DND-41 (cell line): ENCODE data around the gene PACRG.

ENCODE experiments used
- ATAC-seq: fragments of 200-7000 bp; cut with Tn5 transposase; 3 replicates; pipeline ENCODE4 v1.9.1; 2021; ENCODE audit warnings: low read depth; ENCODE audit not compliant: insufficient read depth
- DNase-seq: peaks from one replicate; pipeline ENCODE4 v3.0.0-alpha.2; 2020
- H2AFZ ChIP-seq: 2 replicates; pipeline ENCODE4 v1.6.0; 2012; ENCODE audit warnings: low read depth, low read length
- H3K27ac ChIP-seq: 2 replicates; pipeline ENCODE4 v1.5.1; 2012; ENCODE audit warnings: low read length, inconsistent platforms
- H3K27me3 ChIP-seq: fragments of 200-600 bp; sonication (generic); 2 replicates; pipeline ENCODE4 v1.6.0; 2012; ENCODE audit warnings: low read length, mild to moderate bottlenecking, inconsistent platforms; ENCODE audit not compliant: insufficient read depth, poor library complexity
- H3K36me3 ChIP-seq: 2 replicates; pipeline ENCODE4 v1.5.1; 2012; ENCODE audit warnings: low read length, inconsistent platforms; ENCODE audit not compliant: insufficient read depth
- H3K4me1 ChIP-seq: 2 replicates; pipeline ENCODE4 v1.5.1; 2012; ENCODE audit warnings: mild to moderate bottlenecking, low read length; ENCODE audit not compliant: insufficient read depth
- H3K4me2 ChIP-seq: 2 replicates; pipeline ENCODE4 v1.6.0; 2012; ENCODE audit warnings: mild to moderate bottlenecking, moderate library complexity, low read length, inconsistent platforms; ENCODE audit not compliant: insufficient read depth
- H3K4me3 ChIP-seq, 2 experiments: fragments of 200-600 bp in 1 of 2; shearing (Covaris generic) in 1 of 2; 2 replicates each; pipeline ENCODE4 v1.5.1; 2012 to 2016; ENCODE audit warnings: inconsistent platforms in 2 of 2, low read length in 2 of 2, mild to moderate bottlenecking in 2 of 2, low read depth in 1 of 2, moderate library complexity in 1 of 2
- H3K79me2 ChIP-seq: 2 replicates; pipeline ENCODE4 v1.6.0; 2012; ENCODE audit warnings: low read length, inconsistent platforms; ENCODE audit not compliant: insufficient read depth
- H3K9ac ChIP-seq: 2 replicates; pipeline ENCODE4 v1.6.0; 2012; ENCODE audit warnings: low read depth, mild to moderate bottlenecking, inconsistent platforms, low read length, moderate library complexity
- H3K9me3 ChIP-seq: 2 replicates; pipeline ENCODE4 v1.5.1; 2012; ENCODE audit warnings: low read length, moderate library complexity, mild to moderate bottlenecking, inconsistent platforms; ENCODE audit not compliant: insufficient read depth, severe bottlenecking
- H4K20me1 ChIP-seq: 2 replicates; pipeline ENCODE4 v1.6.0; 2012; ENCODE audit warnings: low read length; ENCODE audit not compliant: insufficient read depth
- CTCF ChIP-seq: IDR thresholded peaks from 2 replicates; pipeline ENCODE4 v1.5.1; 2012; ENCODE audit warnings: borderline replicate concordance, low read length, moderate library complexity, mild to moderate bottlenecking; ENCODE audit not compliant: poor library complexity, severe bottlenecking; ENCODE audit errors: extremely low read depth
- EZH2 ChIP-seq: IDR thresholded peaks from 3 replicates; pipeline ENCODE4 v1.6.1; 2012; ENCODE audit warnings: borderline replicate concordance, low read depth, mild to moderate bottlenecking, moderate library complexity, low read length, inconsistent platforms; ENCODE audit not compliant: severe bottlenecking

The PACRG gene

GRCh38 chr6:162904069-162904663 lies 176.4 kb downstream of the PACRG start:
- ATAC-seq = no peak
- peaks cover 3% of the 10 kb centered on the region for H3K9me3 ChIP-seq
- H3K9ac ChIP-seq = no peak overlapping the region
- no peaks in the 10 kb centered on the region for H3K36me3 ChIP-seq
- no peak overlapping the region for H3K4me2 ChIP-seq
- TF ChIP-seq CTCF (no peak), EZH2 (no peak)
- H4K20me1 ChIP-seq = no peaks in the 10 kb centered on the region
- no peaks in the 10 kb centered on the region for H3K27me3 ChIP-seq
- no peak overlapping the region for H3K4me3 ChIP-seq
- no peak for DNase-seq
- no peaks in the 10 kb centered on the region for H3K79me2 ChIP-seq
- H3K4me1 ChIP-seq = no peaks in the 10 kb centered on the region
- H2AFZ ChIP-seq = no peak overlapping the region
- H3K27ac ChIP-seq = no peak overlapping the region

GRCh38 chr6:162906479-162906878 lies 178.7 kb downstream of the PACRG start:
- Histone ChIP-seq H3K9ac (no peak overlapping the region), H2AFZ (no peak overlapping the region), H3K79me2 (no peaks in the 10 kb centered on the region), H3K4me1 (no peaks in the 10 kb centered on the region), H3K36me3 (no peaks in the 10 kb centered on the region), H3K4me2 (no peak overlapping the region), H3K27ac (no peak overlapping the region), H3K9me3 (peaks cover 3% of the 10 kb centered on the region), H3K4me3 (no peak overlapping the region), H3K27me3 (no peaks in the 10 kb centered on the region), H4K20me1 (no peaks in the 10 kb centered on the region)
- ATAC-seq (no peak), DNase-seq (no peak)
- TF ChIP-seq EZH2 (no peak), CTCF (no peak)

GRCh38 chr6:162907876-162908481 lies 180.2 kb downstream of the PACRG start:
- DNase-seq = no peak
- ATAC-seq = no peak

More at GRCh38 chr6:162907876-162908481, 180.2 kb downstream of the PACRG start:
- H3K4me3 ChIP-seq = no peak overlapping the region
- no peaks in the 10 kb centered on the region for H3K79me2 ChIP-seq
- no peak overlapping the region for H3K27ac ChIP-seq
- H3K9ac ChIP-seq = no peak overlapping the region
- no peak overlapping the region for H3K4me2 ChIP-seq
- no peaks in the 10 kb centered on the region for H4K20me1 ChIP-seq
- peaks cover 3% of the 10 kb centered on the region for H3K9me3 ChIP-seq
- no peaks in the 10 kb centered on the region for H3K27me3 ChIP-seq
- H2AFZ ChIP-seq = no peak overlapping the region
- TF ChIP-seq CTCF (peak; percentile 54), EZH2 (no peak)
- H3K4me1 ChIP-seq = no peaks in the 10 kb centered on the region
- no peaks in the 10 kb centered on the region for H3K36me3 ChIP-seq
